Endometrial microvascular endothelial cells (primary cell): ENCODE results near the gene IZUMO2. TPM values are rescaled to one million over a fixed set of nuclear protein-coding genes. Genes with fewer than 3 reads are reported as not detected.
"Not testable (repeated sequence)": the region's sequence is repeated elsewhere in the genome, so short reads cannot be mapped to it uniquely, and the experiment has no call there.

Source experiments
- in situ Hi-C: cut with HindIII; loops from 2 replicates; pipeline ENCODE4 v1.10.0; 2017; ENCODE audit warnings: low sequenced_read_pairs, low pct_unique_long_range_greater_than_20kb; ENCODE audit errors: inconsistent ontology term
- total RNA-seq: library from RNA; depleted of rRNA; stranded (reverse); fragments of >200 nt; gene quantifications from one replicate; pipeline ENCODE4 v1.2.3, GENCODE V29; 2015; ENCODE audit errors: inconsistent ontology term

Gene IZUMO2
- total RNA-seq, 1 donor from 2014 or later, result not detected

DNA sequence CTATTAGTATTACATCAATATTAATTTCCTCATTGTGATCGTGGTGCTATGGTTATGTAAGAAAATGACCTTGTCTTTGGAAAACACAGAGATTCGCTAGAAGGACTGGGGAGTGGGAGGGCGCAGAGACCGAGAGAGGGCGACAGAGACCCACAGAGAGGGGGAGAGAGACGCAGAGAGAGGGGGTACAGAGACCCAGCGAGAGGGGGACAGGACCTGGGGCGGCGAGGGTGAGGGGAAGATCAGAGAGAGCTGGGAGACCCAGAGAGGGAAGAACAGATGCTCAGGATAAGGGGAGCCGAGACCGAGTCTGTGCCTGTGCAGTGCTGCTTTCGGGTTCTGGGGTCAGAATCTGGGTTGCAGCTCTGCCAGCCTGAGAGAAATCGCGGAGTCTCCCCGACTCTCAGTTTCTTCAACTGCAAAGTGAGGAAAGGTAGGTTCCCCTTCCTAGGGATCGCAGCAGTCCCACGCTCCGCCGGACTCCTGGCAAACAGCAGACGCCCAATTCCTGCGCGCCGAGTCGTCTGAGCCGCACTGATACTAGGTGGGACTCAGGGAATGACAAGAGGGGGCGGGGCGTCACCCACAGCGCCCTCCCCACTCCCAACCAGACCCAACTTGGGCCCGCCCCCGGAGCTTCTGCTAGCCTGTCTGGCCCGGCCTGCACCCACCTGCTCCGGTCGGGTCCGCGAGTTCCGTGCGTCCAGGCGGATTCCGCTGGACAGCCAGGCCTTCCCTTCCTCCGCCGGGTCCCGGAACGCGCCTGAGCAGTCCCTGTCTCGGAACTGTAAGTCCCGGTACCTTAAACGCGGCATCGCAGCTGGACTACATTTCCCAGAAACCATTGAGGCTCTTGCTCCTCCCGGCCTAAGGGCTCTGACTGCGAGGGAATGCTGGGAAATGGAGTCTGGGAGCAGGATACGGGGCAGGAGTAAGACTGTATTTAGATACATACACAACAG lies 15.3 kb downstream of the IZUMO2 start:
- in situ Hi-C loops, result no loop called here

DNA sequence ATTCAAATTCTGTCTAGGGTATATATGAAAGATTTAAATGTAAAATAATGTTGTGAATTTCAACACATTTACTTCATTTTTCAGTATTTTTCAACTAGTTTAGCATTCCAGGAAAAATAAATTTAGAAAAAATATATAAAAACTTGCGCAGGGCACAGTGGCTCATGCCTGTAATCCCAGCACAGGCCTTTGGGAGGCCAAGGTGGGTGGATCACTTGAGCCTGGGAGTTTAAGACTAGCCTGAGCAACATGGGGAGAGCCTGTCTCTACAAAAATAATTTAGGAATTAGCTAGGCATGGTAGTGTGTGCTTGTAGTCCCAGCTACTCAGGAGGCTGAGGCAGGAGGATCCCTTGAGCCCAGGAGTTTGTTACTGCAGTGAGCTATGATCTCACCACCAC lies 21.2 kb downstream of the IZUMO2 start:
- in situ Hi-C loops, result not testable (repeated sequence)

DNA sequence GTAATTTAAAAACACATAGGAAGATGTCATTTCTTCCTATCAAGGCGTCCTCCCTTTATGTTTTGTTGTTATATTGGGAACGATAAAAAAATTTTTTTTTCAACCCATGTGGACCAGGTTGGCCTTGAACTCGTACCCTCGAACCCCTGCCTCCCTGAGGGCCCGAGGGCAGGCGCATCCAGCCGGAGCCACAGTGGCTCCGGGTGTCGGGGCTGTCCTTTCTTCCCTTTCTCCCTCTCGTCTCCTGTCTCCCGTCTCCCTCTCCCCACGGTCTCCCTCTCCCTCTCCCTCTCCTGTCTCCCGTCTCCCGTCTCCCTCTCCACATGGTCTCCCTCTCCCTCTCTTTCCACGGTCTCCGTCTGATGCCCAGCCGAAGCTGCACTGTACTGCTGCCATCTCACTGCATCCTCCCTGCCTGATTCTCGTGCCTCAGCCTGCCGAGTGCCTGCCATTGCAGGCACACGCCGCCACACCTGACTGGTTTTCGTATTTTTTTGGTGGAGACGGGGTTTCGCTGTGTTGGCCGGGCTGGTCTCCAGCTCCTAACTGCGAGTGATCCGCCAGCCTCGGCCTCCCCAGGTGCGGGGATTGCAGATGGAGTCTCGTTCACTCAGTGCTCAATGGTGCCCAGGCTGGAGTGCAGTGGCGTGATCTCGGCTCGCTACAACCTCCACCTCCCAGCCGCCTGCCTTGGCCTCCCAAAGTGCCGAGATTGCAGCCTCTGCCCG lies 22.8 kb downstream of the IZUMO2 start:
- in situ Hi-C loops, result not testable (repeated sequence)

DNA sequence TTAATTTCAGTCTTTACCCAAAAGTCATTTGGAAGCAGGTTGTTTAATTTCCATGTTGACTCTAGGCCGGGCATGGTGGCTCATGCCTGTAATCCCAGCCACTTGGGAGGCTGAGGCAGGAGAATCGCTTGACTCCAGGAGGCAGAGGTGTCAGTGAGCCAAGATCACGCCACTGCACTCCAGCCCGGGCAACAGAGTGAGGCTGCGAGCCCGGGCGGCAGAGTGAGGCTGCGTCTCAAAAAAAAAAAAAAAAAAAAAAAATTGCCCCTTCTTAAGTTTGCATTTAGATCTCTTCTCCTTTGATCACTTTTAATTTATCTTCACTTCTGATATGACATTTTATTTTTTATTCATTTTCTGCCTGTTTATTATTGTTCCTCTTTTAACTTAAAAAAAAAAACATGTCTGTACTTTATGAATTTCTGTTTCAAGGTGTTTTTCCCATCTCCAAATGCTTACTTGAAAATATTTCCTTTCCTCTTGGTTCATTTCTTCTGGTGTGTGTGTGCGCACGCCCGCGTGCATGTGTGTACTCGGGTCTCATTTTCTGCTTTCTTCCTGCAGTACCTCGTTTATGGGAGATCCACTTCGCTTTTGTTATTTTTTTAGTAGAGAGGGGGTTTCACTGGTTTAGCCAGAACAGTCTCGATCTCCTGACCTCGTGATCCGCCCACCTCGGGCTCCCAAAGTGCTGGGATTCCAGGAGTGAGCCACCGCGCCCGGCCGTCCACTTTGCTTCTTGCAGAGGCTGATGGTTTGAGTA lies 26.3 kb downstream of the IZUMO2 start:
- in situ Hi-C loops, result not testable (repeated sequence)

DNA sequence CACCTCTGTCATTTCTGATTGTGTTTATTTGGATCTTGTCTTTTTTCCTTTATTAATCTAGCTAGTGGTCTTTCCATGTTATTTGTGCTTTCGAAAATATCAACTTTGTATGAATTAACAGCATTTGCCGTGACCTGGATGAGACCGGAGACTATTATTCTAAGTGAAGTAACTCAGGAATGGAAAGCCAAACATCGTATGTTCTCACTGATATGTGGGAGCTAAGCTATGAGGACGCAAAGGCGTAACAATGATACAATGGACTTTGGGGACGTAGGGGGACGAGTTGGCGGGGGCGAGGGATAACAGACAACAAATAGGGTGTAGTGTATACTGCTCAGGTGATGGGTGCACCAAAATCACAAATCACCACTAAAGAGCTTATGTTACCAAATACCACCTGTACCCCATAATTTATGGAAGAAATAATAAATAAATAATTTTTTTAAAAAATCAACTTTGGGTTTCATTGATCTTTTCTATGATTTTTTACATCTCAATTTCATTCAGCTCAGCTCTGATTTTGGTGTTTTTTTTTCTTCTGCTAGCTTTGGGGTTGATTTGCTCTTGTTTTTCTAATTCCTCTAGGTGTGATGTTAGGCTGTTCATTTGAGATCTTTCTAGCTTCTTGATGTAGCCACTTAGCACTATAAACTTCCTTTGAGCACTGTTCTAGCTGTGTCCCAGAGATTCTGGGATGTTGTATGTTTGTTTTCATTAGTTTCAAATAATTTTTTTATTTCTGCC lies 27.1 kb downstream of the IZUMO2 start:
- in situ Hi-C loops, result not testable (repeated sequence)

DNA sequence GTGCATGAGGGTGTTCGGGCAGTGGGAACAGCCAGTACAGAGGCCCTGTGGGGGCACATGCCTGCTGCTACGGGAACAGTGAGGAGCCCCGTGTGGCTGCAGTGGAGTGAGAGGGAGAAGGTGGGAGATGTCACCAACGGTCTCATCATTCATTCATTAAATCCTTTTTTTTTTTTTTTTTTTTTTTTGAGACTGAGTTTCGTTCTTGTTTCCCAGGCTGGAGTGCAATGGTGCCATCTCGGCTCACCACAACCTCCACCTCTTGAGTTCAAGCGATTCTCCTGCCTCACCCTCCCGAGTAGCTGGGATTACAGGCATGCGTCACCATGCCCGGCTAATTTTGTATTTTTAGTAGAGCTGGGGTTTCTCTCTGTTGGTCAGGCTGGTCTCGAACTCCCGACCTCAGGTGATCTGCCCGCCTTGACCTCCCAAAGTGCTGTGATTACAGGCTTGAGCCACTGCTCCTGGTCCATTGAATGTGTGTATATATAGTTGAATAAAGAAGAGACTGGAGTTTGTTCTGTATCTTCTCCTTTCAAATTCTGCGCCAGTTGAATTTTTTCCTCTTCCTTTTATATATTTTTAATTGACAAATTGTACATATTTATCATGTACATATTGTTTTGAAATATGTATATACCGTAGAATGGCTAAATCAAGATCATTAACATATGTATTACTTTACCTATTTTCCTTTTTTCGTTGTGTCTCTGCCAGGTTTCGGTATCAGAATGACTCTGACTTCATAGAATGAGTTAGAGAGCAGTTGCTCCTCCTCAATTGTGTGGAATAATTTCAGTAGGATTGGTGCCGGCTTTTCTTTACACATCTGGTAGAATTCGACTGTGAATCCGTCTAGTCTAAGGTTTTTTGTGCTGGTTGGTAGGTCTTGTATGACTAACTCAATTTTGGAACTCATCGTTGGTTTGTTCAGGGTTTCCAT lies 28.0 kb downstream of the IZUMO2 start:
- in situ Hi-C loops, result not testable (repeated sequence)

DNA sequence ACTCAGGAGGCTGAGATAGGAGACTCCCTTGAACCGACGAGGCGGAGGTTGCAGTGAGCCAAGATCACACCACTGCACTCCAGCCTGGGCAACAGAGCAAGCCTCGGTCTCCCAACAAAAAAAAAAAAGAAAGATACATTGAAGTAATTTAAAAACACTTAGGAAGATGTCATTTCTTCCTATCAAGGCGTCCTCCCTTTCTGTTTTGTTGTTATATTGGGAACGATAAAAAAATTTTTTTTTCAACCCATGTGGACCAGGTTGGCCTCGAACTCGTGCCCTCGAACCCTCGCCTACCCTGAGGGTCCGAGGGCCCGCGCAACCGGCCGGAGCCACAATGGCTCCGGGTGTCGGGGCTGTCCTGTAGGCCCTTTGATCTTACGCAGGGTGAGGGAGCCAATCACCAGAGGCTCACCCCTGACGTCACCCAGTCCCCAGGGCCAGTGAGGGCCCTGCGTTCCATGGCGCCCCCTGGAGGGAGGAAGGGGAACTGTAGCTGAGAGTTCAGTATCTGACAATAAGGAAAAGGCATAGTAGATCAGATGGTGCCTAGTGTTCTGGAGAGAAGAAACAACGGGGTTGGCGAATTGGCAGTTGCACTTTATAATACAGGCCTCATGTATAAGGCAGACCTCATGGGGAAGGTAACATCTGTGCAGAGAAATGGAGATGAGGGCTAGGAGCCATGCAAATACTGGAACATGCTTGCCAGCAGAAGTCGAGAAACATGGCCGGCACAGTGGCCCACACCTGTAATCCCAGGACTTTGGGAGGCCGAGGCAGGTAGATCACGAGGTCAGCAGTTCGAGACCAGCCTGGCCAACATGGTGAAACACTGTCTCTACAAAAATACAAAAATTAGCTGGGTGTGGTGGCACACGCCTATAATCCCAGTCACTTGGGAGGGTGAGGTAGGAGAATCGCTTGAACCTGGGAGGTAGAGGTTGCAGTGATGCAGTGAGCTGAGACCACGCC lies 29.3 kb downstream of the IZUMO2 start:
- in situ Hi-C loops, result not testable (repeated sequence)

DNA sequence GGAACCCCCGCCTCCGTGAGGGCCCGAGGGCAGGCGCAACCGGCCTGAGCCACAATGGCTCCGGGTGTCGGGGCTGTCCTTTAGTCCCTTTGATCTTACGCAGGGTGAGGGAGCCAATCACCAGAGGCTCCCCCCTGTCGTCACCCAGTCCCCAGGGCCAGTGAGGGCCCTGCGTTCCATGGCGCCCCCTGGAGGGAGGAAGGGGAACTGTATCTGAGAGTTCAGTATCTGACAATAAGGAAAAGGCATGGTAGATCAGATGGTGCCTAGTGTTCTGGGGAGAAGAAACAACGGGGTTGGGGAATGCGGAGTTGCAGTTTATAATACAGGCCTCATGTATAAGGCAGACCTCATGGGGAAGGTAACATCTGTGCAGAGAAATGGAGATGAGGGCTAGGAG lies 59.1 kb downstream of the IZUMO2 start:
- in situ Hi-C loops, result not testable (repeated sequence)

DNA sequence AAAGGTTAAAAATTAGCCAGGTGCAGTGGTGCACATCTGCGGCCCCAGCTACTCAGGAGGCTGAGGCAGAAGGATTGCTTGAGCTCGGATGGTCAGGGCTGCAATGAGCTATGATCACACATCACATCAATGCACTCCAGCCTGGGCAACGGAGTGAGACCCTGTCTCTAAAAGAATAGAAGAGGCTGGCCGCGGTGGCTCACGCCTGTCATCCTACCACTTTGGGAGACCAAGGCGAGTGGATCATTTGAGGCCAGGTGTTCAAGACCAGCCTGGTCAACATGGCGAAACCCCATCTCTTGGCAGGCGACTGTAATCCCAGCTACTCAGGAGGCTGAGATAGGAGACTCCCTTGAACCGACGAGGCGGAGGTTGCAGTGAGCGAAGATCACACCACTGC lies 59.7 kb downstream of the IZUMO2 start:
- in situ Hi-C loops, result not testable (repeated sequence)

Other genes starting within 250 kb of the IZUMO2 start
- 26.7 TPM for gene ATF5, start 234.1 kb downstream of the IZUMO2 start, total RNA-seq
- 87.8 TPM for gene NUP62, start 233.8 kb downstream of the IZUMO2 start, total RNA-seq
- gene SIGLEC11, start 202.1 kb downstream of the IZUMO2 start, total RNA-seq, result not detected
- gene VRK3, start 137.9 kb downstream of the IZUMO2 start, total RNA-seq, result 44.6 TPM
- gene ZNF473, start 137.3 kb downstream of the IZUMO2 start, total RNA-seq, result 8.0 TPM
- not detected for gene MYH14, start 40.3 kb upstream of the IZUMO2 start, total RNA-seq
- gene KCNC3, start 166.1 kb upstream of the IZUMO2 start, total RNA-seq, result not detected
- not detected for gene NAPSA, start 202.4 kb upstream of the IZUMO2 start, total RNA-seq
- 76.6 TPM for gene NR1H2, start 213.2 kb upstream of the IZUMO2 start, total RNA-seq
- 63.2 TPM for gene POLD1, start 221.1 kb upstream of the IZUMO2 start, total RNA-seq